ENCODE results near the gene ECHS1.

DNA sequence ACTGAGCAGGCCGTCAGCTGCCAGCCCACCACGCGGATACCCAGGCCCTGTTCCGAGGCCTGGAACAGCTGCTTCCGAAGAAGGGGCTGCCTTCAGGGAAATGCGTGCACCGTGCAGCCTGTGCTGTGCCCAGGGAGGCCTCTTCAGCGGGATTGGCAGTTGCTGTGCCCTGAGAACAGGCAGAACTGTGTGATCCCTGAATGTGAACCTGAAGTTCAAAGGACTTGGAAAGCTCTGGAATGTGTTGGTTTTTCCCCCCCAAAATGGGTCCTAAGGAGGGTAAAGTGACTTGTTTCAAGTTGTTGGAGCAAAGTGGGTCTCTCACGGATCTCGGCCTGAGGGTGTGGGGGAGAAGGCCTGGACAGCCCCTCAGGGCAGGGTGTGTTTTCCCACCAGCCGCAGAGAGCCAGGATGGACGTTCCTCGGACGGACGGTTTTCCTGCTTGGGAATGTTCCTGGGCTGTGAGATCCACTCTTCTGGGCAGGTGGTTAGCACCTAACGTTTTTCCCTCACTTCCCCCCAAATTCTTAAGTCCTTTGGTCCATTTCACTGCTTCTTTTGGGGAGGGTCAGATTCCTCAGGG lies 49.2 kb upstream of the ECHS1 start:
- TF ChIP-seq, protein P1, sequence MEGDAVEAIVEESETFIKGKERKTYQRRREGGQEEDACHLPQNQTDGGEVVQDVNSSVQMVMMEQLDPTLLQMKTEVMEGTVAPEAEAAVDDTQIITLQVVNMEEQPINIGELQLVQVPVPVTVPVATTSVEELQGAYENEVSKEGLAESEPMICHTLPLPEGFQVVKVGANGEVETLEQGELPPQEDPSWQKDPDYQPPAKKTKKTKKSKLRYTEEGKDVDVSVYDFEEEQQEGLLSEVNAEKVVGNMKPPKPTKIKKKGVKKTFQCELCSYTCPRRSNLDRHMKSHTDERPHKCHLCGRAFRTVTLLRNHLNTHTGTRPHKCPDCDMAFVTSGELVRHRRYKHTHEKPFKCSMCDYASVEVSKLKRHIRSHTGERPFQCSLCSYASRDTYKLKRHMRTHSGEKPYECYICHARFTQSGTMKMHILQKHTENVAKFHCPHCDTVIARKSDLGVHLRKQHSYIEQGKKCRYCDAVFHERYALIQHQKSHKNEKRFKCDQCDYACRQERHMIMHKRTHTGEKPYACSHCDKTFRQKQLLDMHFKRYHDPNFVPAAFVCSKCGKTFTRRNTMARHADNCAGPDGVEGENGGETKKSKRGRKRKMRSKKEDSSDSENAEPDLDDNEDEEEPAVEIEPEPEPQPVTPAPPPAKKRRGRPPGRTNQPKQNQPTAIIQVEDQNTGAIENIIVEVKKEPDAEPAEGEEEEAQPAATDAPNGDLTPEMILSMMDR (IDR thresholded peaks at IDR 0.05 in 8 of 11, conservative IDR thresholded peaks at IDR 0.05 in 3 of 11): no peak
- no peak for TF ChIP-seq POLR2A (IDR thresholded peaks at IDR 0.05)

Measured in spleen (tissue), 7 donors.